NCI-H1694 (cell line): ENCODE measurements around the gene DGCR2.

Experiments
- DNase-seq: peaks from one replicate; lab custom pipeline; 2025; lab: John Stamatoyannopoulos, UW

The DGCR2 gene

GRCh38 chr22:19127329-19128008, 5.3 kb upstream of the DGCR2 start:
- DNase-seq, result no peak

DNA sequence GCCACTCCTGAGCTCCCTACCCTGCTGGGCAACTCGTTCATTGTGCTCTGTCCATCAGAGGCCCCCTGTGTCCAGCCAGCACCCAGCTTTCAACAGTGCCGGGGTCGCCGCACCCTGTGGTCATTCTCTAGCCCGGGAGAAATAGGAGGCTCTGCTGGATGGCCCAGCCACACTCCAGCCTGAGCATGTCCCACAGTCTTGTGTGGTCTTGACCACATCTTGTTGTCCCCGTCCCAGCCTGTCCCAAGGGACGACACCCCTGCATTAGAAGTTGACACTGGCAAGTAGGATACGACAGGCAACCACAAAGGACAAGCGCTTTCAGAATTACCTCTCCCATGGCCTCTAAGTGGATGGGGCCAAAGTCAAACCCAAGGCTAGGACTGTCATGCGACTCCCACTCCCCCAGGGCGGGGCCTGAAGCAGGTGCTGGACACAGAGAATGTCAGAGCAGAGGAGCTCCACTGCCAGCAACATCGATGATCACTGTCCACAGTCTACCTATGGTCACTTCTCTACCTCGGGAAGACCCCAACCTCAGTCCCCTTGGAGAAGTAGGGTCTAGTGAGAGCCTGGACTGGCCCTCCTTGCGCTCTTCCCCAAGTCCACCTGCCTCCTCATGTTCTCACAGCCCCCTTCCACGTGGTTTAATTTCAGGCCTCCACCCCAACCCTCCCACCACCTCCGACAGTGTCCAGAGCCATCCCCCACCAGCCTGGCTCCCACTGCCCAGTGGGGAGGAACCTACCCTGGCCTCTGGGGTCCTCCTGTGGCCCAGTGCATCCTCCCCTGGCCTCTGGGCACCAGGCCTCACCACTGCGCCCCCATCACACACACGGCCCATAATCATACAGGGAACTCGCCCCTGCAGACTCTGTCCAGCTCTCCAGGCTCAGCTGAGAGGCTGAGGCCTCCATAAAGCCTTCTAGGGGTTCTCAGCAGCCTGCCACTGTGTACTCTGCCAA, 4.4 kb upstream of the DGCR2 start:
- DNase-seq, result no peak

DNA sequence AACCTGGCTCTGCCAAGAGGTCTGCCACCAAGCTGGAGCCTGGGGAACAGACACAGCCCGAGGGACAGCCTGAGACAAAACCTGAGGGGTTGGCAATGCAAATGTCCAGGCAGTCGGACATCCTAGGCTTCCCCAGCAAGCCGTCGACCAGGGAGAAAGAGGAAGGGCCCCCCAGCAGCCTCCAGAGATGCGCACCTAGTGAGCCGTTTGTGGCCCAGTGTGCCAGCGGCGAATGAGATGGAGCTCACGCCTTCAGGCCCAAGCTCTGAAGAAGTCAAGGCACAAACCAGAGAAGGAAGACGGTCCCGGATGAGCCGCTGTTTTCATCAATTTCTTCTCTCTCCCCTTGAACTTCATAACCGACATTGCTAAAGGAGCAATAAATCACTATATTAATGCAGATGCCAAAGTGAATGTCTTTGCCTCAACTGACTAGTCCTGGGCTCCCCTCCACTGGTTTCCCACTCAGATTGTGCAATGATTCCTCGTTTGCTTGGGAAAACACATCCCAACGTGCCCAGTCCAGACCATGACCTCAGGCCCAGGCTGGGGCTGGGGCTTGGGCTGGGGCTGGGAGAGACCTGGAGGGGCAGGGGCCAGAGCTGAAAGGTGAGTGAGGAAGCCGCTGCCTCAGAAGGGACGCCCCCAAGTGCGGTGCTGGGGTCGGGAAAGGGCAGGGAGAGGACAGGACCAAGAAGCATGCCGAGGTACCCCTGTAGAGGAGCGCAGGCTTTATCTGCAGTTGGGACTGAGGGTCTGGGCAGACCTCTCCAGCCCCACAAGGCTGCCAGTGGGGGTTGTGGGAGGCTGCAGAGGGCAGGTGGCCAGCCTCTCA, 3.5 kb upstream of the DGCR2 start:
- DNase-seq, result no peak

- DNase-seq, result no peak
Measured at GRCh38 chr22:19125011-19125410, 2.8 kb upstream of the DGCR2 start.

DNA sequence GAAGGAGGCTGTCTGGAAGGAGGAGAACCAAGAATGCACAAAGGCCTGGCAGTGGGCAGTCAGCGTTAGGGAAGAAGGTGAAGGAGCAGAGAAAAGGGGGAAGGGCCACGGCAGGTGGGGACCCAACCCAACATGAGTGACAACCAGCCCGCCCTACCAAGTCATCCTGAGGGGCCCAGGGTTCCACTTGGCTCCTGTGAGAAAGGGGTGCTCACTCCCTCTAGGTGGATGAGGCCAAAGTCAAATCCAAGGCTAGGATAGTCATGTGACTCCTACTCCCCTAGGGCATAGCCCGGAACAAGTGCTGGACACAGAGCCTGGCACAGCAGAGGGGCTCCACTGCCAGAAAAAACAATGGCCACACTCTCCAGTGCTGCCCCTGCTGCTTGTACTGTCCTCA, 2.2 kb upstream of the DGCR2 start:
- DNase-seq, result no peak

DNA sequence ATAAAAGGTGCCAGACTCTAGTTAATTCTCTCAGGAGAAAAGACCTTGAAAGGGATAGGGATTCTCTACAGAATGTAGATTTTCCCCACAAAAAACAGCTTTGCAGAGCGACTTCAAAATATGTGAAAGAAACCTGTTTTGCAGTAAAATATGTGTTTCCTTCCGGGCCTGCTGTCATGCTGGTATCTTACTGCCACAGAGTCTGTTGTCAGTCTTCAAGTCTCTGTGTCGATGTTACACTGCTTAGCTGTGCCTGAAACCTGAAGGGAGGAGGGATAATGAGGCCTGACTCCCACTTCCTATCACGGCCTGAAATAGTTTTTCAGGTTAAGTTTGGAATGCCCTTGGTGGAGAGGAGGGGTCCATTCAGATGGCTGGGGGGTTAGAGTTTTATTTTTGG, 1.7 kb upstream of the DGCR2 start:
- DNase-seq, result no peak

- no peak for DNase-seq
Measured at GRCh38 chr22:19122752-19123492, 710 bp upstream of the DGCR2 start.

- no peak for DNase-seq
Measured at GRCh38 chr22:19121631-19122142, 525 bp downstream of the DGCR2 start.

GRCh38 chr22:19120829-19121630, 1.2 kb downstream of the DGCR2 start:
- no peak for DNase-seq

GRCh38 chr22:19119949-19120348, 2.3 kb downstream of the DGCR2 start:
- DNase-seq, result no peak

GRCh38 chr22:19118329-19118880, 3.8 kb downstream of the DGCR2 start:
- no peak for DNase-seq

- DNase-seq, result no peak
Measured at GRCh38 chr22:19117111-19117512, 5.1 kb downstream of the DGCR2 start.

DNA sequence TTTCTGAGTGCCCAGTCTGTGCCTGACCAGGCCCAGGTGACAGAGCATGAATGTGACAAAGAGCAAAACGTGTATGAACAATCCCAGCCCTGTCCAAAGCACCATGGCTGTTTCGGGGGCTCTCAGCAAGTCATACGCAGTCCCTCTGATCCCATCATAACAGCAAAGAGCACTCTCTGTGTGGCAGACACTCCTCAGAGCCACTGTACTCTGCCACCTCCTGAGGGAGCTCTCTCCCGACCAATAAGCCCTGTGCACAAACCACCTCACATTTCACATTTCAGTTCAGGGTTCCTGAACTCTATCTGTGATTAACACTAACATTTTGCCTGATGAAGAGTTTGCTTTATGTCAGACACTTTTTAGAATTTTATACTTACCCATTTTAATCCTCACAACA, 6.6 kb downstream of the DGCR2 start:
- DNase-seq, result no peak

DNA sequence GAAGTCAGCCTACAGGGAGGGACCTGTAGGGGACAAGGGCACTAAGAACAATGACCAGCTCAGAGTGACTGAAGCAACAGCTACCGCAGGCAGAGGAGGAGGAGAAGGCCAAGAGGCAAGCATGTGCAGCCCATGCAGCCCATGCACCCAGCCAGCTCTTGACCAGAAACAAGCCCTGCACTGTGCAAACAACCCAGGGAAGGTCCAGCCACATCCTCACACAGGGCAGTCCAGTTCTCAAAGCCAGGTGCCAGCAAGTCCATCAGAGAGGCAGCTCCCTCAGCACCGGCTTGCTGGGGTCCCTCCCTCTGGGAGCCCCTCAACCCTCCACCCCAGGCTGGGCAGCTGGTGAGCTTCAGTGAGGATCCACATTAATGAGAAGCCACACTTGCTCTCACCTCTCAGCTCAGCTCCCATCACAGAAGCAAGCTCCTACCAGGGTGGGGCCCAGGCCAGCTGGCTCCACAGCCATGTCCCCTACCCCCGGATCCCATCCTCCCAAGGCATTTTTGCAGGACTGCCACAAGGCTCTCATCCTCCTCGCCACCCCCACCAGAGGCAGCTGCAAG, 7.1 kb downstream of the DGCR2 start:
- DNase-seq, result no peak

- no peak for DNase-seq
Measured at GRCh38 chr22:19113429-19113828, 8.8 kb downstream of the DGCR2 start.

DNA sequence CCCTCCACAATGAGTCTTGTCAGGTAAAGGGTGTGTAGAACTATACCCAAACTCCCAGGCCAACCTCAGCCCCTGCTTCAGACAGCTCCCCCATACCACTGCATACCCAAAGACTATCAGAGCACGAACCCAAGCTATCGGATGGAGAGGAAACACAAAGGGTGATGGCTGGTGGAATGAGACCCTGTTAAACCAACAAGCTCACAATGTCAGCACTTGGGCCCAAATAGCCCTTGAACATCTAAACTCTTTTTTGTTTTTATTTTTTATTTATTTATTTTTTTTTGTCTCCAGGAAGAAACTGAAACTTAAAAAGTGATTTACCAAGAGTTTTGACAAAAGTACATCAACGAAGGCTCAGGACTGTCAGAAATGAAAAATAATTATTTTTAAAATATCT, 10.6 kb downstream of the DGCR2 start:
- DNase-seq, result no peak

DNA sequence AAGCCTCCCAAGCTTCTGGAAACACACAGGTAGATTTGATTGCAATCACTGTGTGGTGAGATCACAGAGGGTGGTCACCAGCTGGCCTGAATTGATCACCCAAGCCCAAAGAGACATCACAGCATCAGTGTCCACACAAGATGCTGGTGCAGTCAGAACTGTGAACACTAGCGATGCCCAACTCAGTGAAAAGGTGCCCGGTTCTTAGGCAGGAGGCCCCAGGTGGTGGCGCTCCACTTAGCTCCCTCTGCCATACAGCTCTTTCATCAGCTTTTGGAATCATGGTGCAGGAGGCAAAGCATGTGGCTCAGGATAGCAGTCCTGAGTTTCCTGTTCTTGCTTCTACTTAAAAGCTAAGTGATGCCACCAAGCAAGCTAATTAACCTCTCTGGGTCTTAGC, 11.1 kb downstream of the DGCR2 start:
- DNase-seq, result no peak

GRCh38 chr22:19110646-19111045, 11.6 kb downstream of the DGCR2 start:
- DNase-seq, result no peak

GRCh38 chr22:19110064-19110458, 12.2 kb downstream of the DGCR2 start:
- DNase-seq, result no peak
